HG03039 (cell line): ENCODE data around the gene TKT.

ENCODE experiments used
- ATAC-seq: cut with Tn5 transposase; IDR thresholded peaks from one replicate; pipeline ENCODE4 v1.9.1; 2021; ENCODE audit warnings: mild to moderate bottlenecking, moderate library complexity; ENCODE audit not compliant: unreplicated experiment

Gene TKT

GRCh38 chr3:53226142-53226840 lies 29.5 kb downstream of the TKT start:
- ATAC-seq: no peak

GRCh38 chr3:53225651-53226050 lies 30.2 kb downstream of the TKT start:
- no peak for ATAC-seq

GRCh38 chr3:53225181-53225580 lies 30.6 kb downstream of the TKT start:
- no peak for ATAC-seq

GRCh38 chr3:53224536-53224935 lies 31.3 kb downstream of the TKT start:
- ATAC-seq: no peak

GRCh38 chr3:53224026-53224425 lies 31.8 kb downstream of the TKT start:
- no peak for ATAC-seq

GRCh38 chr3:53223541-53223966 lies 32.3 kb downstream of the TKT start:
- no peak for ATAC-seq

- ATAC-seq: no peak
Observed at GRCh38 chr3:53223025-53223424, 32.8 kb downstream of the TKT start.

GRCh38 chr3:53222183-53222901 lies 33.5 kb downstream of the TKT start:
- no peak for ATAC-seq

GRCh38 chr3:53221827-53222182 lies 34.0 kb downstream of the TKT start:
- ATAC-seq: no peak

GRCh38 chr3:53221345-53221744 lies 34.5 kb downstream of the TKT start:
- no peak for ATAC-seq

GRCh38 chr3:53219895-53220483 lies 35.8 kb downstream of the TKT start:
- ATAC-seq: peak; percentile 68

GRCh38 chr3:53218131-53218530 lies 37.7 kb downstream of the TKT start:
- ATAC-seq: no peak

GRCh38 chr3:53217175-53217574 lies 38.6 kb downstream of the TKT start:
- no peak for ATAC-seq

GRCh38 chr3:53216723-53217122 lies 39.1 kb downstream of the TKT start:
- no peak for ATAC-seq

GRCh38 chr3:53215816-53216215 lies 40.0 kb downstream of the TKT start:
- no peak for ATAC-seq

GRCh38 chr3:53213276-53213675 lies 42.5 kb downstream of the TKT start:
- no peak for ATAC-seq

- no peak for ATAC-seq
Observed at GRCh38 chr3:53211706-53212702, 43.8 kb downstream of the TKT start.

- ATAC-seq: no peak
Observed at GRCh38 chr3:53202331-53203015, 53.3 kb downstream of the TKT start.

GRCh38 chr3:53200501-53201498 lies 55.0 kb downstream of the TKT start:
- no peak for ATAC-seq
